Lower leg skin (tissue), 4 donors: ENCODE results near the gene KCTD4. TPM values are rescaled to one million over a fixed set of nuclear protein-coding genes. Genes with fewer than 3 reads are reported as not detected.

ENCODE experiments used
- DNase-seq, 2 donors: peaks; one replicate each; pipeline ENCODE4 v3.0.0-alpha.2; 2019; ENCODE audit warnings: low spot score in 2 of 2
- H3K4me3 ChIP-seq: fragments of 200-600 bp; sonication (generic); 2 replicates; pipeline ENCODE4 v1.5.1; 2017; ENCODE audit warnings: mild to moderate bottlenecking, low read depth; ENCODE audit not compliant: poor library complexity, severe bottlenecking
- POLR2A ChIP-seq, 2 donors: fragments of 450-650 bp; IDR thresholded peaks; one replicate each; pipeline ENCODE4 v1.6.1; 2016 to 2017; ENCODE audit warnings: antibody characterized with exemption in 2 of 2, mild to moderate bottlenecking in 1 of 2, moderate library complexity in 1 of 2
- WGBS, 2 donors: methylation state at CpG; one replicate each; pipeline ENCODE4 v1.1.5; 2018; 5-methylcytosine and 5-hydroxymethylcytosine counted together
- intact Hi-C: fragments of 100-400 bp; cut with DNase I; formaldehyde crosslinking; loops from one replicate; pipeline ENCODE4 v1.15.0; 2023; ENCODE audit warnings: low total_unique reads
- total RNA-seq, 4 donors: library from RNA; depleted of rRNA; stranded (reverse); fragments of >200 nt; gene quantifications; one replicate each; pipeline ENCODE4 v1.1.0, GENCODE V29; 2016
- TF ChIP-seq, protein P1 (sequence below), 3 donors: fragments of 450-650 bp; IDR thresholded peaks; one replicate each; pipeline ENCODE4 v1.5.1; 2016; ENCODE audit warnings: antibody characterized with exemption in 3 of 3, mild to moderate bottlenecking in 3 of 3, moderate library complexity in 2 of 3

The KCTD4 gene
- total RNA-seq, 4 donors from 2014 or later, result 2.1 to 7.9 (median 4.8) TPM

DNA sequence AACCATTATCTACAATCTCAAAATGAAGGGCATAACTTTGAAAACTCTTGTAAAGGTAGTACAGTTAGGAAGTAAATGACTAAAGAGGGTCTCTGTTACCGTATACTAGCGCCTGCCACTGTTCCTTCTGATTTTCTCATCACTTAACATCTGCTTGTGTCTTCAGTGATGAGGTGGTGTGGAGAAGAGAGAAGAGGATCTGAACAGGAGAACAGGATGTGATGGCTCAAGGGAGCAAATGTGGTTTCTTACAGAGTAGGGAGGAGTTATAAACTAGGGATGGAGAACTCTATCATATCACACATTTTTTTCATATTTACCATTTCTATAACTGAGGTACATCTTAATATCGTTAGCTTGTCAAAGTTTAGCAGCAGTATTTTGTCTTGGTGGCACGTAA, 1.1 kb downstream of the KCTD4 start:
- DNase-seq, result no peak
- intact Hi-C loops, result no loop called here
- TF ChIP-seq, protein P1, sequence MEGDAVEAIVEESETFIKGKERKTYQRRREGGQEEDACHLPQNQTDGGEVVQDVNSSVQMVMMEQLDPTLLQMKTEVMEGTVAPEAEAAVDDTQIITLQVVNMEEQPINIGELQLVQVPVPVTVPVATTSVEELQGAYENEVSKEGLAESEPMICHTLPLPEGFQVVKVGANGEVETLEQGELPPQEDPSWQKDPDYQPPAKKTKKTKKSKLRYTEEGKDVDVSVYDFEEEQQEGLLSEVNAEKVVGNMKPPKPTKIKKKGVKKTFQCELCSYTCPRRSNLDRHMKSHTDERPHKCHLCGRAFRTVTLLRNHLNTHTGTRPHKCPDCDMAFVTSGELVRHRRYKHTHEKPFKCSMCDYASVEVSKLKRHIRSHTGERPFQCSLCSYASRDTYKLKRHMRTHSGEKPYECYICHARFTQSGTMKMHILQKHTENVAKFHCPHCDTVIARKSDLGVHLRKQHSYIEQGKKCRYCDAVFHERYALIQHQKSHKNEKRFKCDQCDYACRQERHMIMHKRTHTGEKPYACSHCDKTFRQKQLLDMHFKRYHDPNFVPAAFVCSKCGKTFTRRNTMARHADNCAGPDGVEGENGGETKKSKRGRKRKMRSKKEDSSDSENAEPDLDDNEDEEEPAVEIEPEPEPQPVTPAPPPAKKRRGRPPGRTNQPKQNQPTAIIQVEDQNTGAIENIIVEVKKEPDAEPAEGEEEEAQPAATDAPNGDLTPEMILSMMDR (IDR thresholded peaks at IDR 0.05), result no peak
- no peak for TF ChIP-seq POLR2A (IDR thresholded peaks at IDR 0.05)
- no peak overlapping the region for H3K4me3 ChIP-seq
- 89 to 97% methylated on average over 4 of the region's 4 CpGs for WGBS, 2 donors

DNA sequence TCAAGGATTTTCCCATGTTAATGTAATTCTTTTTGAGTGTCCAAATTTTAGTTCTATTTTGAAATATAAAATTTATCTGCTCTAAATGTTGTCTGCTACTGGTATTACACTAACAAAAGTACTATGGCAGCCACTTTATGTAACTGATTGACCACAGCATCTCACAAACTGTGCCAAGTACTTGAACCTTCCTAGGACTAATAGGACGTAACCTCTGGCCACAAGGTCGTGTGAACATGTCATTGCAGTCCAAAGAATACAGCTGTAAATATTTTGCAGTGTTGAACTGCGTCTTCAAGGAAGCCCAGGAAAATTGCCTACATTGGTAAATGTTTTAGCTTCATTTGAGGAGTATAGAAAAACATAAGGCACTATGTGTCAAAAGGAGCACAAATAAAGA, 1.9 kb downstream of the KCTD4 start:
- WGBS, 2 donors, result 89 to 90% methylated on average over 3 of the region's 3 CpGs
- H3K4me3 ChIP-seq, result no peak overlapping the region
- intact Hi-C loops, result no loop called here
- TF ChIP-seq POLR2A (IDR thresholded peaks at IDR 0.05), result no peak
- TF ChIP-seq, protein P1 (IDR thresholded peaks at IDR 0.05), result no peak
- no peak for DNase-seq

DNA sequence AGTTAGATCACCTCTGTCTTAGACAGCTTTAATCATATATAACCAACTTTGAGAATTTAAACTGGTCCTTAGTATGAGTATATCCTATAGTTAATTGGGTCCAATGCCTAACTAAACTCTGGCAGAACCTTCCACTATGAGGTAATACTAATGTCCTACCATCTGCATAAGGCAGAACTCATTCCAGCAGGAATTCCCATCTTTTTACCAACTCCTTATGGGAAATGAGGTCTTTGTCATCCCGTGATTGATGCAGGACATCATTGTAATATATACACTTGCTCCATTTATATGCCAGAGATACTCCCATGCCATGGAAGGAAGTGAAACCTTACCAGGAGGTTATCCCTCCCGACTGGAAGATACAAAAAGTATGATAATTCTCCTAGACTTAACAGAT, 2.8 kb downstream of the KCTD4 start:
- DNase-seq, result no peak
- intact Hi-C loops, result no loop called here
- TF ChIP-seq, protein P1 (IDR thresholded peaks at IDR 0.05), result no peak
- TF ChIP-seq POLR2A (IDR thresholded peaks at IDR 0.05), result no peak
- 86 to 89% methylated on average over 2 of the region's 2 CpGs for WGBS, 2 donors
- no peak overlapping the region for H3K4me3 ChIP-seq

DNA sequence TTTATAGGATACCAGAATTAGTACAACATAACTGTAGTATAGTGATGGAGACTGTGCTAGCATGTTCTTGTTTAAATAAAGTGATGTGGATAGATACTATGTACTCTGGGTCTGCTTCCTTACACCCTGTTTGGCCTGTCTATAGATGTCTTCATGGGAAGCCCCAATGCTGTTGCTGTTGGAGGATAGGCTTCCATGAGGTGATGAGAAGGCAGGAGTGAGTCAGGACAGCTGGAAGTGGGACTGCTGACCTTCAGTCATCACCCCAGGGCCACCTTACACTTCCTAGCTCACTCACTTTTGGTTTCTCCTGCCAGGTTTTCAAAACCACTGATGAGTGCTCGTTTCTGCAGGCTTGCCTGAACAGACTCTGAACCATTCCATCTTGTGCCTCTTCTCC, 4.2 kb downstream of the KCTD4 start:
- intact Hi-C loops, result no loop called here
- TF ChIP-seq, protein P1 (IDR thresholded peaks at IDR 0.05), result no peak
- TF ChIP-seq POLR2A (IDR thresholded peaks at IDR 0.05), result no peak
- DNase-seq, result no peak
- no peak overlapping the region for H3K4me3 ChIP-seq
- WGBS, 2 donors, result 55 to 57% methylated on average over 1 of the region's 1 CpG

DNA sequence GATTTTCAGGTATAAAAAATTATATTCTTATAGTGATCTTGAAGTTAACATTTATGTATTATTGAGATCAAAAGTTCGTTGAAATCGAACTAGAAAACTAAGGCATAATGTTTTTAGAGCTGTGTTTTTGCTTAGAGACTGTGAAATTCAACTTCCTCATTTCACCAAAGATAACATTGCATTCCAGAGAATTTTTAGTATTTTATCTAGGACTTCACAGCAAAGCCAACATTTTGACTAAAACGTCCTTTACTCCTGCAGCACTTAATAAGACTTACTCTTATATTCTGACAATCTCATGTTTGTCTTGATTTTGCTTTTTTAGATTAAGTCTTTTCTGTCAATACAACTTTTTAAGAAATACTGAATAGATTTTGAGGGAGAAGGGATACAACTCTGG, 4.7 kb downstream of the KCTD4 start:
- no peak for TF ChIP-seq POLR2A (IDR thresholded peaks at IDR 0.05)
- TF ChIP-seq, protein P1 (IDR thresholded peaks at IDR 0.05), result no peak
- WGBS, 2 donors, result 83% methylated on average over 3 of the region's 3 CpGs

DNA sequence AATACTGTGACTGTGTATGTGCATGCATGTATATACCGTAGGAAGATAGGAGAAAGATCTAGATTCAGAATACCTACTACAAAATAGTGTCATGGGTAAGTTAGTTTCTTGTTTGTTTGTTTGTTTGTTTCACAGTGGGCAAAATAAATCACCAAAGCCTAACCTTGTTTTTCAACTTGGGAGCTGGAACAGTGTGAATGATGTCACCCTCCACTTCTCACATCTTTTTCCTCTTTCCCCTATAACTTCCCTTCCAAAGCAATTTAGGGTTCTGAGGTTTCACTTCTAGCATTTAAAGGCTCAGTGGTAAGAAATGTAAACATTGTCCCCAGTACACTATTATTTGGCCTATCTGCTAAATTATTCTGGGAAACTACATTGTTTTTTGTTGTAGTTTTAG, 5.4 kb downstream of the KCTD4 start:
- no peak for DNase-seq
- 96 to 98% methylated on average over 1 of the region's 1 CpG for WGBS, 2 donors
- no peak for TF ChIP-seq POLR2A (IDR thresholded peaks at IDR 0.05)
- TF ChIP-seq, protein P1 (IDR thresholded peaks at IDR 0.05), result no peak
- H3K4me3 ChIP-seq, result no peak overlapping the region
- intact Hi-C loops, result no loop called here

More for the DNA sequence above, 4.7 kb downstream of the KCTD4 start:
- intact Hi-C loops, result no loop called here
- H3K4me3 ChIP-seq, result no peak overlapping the region
- no peak for DNase-seq
